Gastroesophageal sphincter (tissue), 3 donors: ENCODE measurements around the gene HSF5.

Experiments
- POLR2A ChIP-seq, 2 donors: fragments of 450-650 bp; IDR thresholded peaks; one replicate each; pipeline ENCODE4 v1.6.1; 2017; ENCODE audit warnings: antibody characterized with exemption in 2 of 2, mild to moderate bottlenecking in 2 of 2, moderate library complexity in 1 of 2
- TF ChIP-seq, protein P1 (sequence below), 4 experiments: fragments of 200-600 bp in 2 of 4; fragments of 450-650 bp in 2 of 4; sonication (generic) in 1 of 4; IDR thresholded peaks; one replicate each; pipeline ENCODE4 v1.5.1; 2017 to 2019; ENCODE audit warnings: antibody characterized with exemption in 4 of 4, mild to moderate bottlenecking in 2 of 4, moderate library complexity in 2 of 4

- TF ChIP-seq, protein P1, sequence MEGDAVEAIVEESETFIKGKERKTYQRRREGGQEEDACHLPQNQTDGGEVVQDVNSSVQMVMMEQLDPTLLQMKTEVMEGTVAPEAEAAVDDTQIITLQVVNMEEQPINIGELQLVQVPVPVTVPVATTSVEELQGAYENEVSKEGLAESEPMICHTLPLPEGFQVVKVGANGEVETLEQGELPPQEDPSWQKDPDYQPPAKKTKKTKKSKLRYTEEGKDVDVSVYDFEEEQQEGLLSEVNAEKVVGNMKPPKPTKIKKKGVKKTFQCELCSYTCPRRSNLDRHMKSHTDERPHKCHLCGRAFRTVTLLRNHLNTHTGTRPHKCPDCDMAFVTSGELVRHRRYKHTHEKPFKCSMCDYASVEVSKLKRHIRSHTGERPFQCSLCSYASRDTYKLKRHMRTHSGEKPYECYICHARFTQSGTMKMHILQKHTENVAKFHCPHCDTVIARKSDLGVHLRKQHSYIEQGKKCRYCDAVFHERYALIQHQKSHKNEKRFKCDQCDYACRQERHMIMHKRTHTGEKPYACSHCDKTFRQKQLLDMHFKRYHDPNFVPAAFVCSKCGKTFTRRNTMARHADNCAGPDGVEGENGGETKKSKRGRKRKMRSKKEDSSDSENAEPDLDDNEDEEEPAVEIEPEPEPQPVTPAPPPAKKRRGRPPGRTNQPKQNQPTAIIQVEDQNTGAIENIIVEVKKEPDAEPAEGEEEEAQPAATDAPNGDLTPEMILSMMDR (IDR thresholded peaks at IDR 0.05), result no peak
- TF ChIP-seq POLR2A (IDR thresholded peaks at IDR 0.05), result no peak
Observed at GRCh38 chr17:58475985-58476384, 12.2 kb downstream of the HSF5 start.
